Measurements from ENCODE around the gene CRB2.
"Not testable (repeated sequence)": the region's sequence is repeated elsewhere in the genome, so short reads cannot be mapped to it uniquely, and the experiment has no call there.

The CRB2 gene

DNA sequence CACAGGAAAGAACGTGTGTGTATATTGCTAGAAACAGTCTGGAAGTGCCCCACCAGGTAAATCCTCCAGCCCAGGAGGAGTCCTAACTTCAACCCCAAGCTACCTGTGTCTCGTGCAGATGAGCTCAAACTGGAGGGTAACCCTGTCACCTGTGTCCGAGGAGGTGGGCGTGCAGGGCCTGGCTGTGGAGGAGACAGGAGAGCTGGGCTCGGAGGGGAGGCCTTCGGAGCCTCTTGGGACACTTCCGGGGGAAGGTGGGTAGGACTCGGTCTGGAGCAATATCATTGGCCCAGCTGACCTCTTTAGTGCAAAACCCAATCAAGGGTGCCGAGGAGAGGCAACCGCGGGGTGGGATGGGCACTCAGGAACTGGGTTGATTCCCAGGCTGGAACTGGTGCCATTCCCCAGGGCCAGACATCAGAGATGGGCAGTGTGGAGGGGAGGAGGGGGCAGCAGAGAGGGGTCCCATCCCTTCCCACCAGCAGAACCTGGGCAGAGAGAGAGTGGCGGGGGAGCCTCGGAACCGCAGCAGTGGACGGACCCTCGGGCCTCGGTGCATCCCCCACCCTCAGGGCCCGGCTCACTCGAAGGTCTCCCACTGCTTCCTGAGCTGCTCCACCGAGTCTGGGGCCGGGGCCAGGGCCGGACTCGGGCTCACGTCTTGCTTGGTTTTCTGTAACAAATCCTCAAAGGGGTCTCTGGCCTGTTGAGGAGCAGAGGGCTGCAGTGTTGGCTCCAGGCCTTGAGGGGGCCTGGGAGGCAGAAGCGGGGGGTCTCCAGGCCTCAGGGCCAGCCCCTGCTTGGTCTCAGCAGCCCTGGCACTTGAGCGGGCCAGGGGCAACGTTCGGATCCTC is 25.1 kb downstream of the CRB2 start:
- no peak for DNase-seq (ENCODE audit: low spot score)

DNA sequence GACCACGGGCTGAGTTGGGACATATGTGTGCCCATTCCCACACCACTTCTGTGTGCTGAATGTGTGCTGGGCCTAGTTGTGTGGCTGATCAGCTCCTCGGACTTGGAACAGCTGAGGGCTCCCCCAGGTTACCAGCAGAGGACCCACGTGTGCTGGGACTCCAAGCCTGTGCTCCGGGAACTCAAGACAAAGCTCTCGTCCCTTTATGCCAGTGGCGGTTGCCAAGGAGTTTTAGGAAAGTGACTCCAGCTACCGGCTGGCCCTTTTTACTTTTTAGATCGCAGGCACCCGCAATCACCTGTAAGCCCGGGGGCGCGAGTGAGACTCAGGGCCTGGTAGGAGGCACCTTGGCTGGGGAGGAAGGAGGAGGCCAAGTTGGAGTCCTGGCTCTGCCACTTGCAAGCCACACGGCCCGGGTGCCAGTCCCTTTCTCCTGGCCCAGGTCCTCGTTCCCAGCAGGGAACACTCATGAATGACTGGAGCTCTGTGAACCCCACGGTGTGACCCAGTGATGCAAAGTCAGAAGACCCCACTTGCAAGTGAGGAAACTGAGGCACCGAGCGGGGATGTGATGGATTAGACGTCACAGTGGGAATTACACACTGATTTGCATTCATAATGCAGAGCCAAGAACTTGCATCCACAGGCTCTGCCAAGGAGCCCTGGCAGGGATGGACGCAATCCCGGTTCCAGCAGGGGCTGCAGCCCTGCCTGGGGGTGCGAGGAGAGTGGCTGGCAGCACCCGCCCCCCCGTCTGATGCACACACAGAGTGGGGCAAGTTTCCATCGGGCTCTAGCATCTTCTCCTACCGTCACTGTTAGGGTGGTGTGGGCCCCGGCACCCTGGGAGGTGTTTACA is 26.9 kb downstream of the CRB2 start:
- peak; percentile 51 for DNase-seq (ENCODE audit: low spot score)

DNA sequence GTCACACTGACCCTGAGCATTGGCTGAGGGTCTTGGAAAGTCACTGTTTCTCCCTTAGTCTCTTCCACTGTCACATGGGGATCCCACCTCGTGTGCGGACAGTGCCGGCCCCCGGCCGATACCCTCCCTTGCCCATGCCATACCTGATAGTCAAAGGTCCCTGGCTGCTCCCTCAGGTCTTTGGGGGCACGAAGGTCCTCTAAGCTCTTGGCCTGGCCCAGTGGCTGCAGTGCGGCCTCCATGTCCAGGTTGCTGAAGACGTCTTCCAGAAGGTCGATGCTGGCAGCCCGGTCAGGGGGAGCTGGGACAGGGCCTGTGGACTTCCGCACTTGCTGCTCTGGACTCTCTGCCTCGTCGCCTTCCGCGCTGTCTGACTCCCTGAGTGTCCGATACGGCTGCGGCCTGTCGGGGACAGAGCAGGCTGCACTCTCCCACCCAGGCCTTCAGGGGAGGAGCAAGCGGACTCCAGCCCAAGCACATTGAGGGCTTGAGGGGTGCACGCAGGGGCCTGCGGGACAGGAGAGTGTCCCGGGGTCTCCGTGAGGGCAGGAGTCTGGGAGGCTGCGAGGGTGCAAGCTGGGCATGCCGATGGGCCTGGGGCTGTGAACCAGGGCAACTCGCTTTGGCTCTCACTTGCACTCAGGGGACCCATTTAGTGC is 27.6 kb downstream of the CRB2 start:
- DNase-seq (ENCODE audit: low spot score) = no peak

DNA sequence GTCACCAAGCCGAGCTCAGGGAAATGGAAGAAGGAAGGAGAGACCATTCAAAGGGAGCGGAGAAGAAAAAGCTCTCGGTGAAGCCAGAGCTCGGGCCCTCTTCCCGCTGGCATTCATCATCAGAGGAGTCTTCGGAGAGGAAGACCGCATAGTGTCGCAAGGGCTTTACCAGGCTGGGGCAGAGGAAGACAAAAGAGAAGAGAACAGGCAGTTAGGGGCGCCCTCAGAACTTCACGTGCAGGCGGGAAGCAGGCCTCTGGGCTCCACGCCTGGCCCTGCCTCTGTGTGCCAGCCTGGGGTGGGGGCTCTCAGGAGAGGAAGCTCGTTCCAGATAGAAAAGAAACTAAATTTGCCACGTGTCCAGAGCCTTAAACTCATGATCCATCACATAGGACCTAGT is 31.7 kb downstream of the CRB2 start:
- no peak for DNase-seq (ENCODE audit: low spot score)

DNA sequence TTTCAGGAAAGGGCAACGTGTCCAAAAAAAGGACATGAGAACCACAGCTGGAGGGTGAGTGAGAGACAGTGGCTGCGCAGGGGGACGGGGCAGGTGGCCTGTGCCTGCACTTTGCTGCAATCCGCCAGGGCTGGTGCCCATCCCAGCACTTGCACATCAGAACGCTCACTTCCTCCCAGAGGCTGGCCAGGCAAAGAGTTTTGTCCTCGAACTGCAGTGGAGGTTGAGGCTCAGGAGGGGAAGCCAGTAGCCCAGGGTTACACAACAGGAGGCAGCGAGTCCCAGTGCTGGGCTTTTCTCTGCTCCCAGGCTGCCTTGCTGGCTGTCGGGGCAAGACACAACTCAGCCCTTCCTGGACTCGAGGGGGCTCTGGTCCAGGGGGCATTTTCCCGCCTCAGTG is 33.1 kb downstream of the CRB2 start:
- no peak for DNase-seq (ENCODE audit: low spot score)

DNA sequence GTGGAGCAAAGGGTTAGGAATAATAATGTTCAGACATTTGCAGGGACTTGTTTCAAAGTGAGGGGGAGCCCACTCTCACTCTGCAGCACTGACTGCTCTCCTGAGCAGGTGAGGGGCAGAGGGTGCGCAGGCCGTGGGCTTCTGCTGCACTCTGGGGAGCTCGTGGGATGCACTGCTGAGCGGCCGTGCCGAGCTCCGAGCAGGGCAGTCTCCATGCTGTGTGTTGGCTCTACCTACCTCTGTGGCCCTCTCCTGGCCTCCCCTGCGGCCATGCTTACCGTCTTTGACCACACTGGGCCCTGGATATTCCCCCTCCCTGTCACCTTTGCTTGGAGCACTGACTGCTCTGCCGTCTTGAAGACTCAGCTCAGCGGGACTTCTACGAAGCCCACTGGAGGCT is 33.7 kb downstream of the CRB2 start:
- no peak for DNase-seq (ENCODE audit: low spot score)

DNA sequence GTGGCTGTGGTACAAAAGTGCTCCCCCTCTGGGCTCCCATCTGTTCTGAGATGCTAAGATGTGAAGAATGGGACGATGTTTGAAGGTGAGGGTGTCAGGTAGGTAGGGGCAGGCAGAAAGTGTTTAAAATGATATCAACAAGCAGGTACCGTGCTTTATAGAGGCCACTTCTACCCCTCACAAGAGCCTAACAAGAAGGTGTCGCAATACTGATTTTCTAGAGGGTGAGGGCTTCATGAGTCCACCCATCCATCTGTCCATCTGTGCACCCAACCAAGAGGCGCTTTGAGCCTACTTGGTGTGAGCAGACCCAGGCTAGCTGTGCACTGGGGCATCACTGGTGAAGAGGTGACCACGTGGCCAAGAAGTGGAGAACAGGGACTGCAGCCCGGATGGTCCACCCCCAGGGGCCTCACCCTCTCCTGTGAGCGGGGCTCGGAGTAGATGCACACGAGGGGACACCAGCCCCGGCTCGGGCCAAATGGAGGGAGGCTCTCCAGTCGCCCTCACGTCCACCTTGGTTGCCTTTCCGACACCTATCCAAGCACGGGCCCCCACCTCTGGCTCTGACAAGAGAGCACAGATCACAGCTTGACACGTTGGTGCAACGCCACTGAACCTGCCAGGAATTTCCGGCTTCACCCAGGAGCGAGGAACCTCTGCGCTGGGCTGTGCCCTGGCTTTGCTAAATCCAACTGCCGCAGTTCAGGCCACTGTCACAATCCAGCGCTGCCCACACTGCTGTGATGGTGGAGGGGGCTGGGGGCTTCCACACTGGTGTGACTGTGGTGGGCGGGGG is 34.5 kb downstream of the CRB2 start:
- DNase-seq (ENCODE audit: low spot score) = no peak

DNA sequence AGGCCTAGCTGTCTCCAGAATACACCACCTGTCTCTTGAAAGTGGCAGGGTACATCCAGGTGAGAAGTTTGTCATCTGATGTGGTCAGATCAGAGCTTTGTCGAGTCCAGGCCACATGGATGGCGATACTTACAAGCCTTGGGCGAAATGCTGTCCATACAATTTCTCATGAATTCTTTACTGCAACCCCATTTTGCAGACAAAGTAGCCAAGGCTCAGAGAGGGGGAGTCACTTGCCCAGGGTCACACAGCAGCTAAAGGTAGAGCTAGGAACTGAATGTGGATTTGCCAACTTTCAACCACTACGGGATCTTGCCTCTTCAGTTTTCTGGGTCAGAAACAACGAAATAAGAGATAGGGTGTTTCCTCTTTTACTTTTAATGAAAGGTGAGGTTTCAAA is 35.2 kb downstream of the CRB2 start:
- no peak for DNase-seq (ENCODE audit: low spot score)

DNA sequence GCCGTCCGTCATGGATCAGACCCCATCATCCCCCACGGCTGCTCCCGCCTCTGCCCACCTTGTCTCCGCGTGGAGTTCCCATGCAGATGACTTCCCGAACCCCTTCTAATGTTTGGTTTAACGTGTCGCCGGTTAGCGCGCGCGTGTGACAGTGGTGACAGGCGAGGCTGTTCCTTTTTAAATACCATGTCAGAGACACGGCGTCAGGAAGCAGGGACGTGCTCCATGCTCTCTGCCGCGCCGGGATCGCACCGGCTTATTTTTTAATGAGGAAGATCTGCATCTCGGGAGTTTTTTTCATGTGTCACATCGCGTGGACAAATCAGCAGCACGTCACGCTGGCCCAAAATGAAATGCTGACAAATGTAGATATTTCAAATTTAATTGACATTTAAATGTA is 35.9 kb downstream of the CRB2 start:
- DNase-seq (ENCODE audit: low spot score) = no peak

DNA sequence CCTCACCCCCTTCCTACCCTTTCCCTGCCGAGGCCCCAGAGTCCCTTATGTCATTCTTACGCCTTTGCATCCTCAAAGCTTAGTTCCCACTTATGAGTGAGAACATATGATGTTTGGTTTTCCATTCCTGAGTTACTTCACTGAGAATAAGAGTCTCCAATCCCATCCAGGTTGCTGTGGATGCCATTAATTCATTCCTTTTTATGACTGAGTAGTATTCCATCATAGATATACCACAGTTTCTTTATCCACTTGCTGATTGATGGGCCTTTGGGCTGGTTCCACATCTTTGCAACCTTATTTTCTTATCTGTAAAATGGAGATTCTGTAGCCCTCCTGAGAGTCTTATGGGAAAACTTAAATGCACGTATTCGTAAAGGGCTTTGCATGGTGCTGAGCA is 36.8 kb downstream of the CRB2 start:
- DNase-seq (ENCODE audit: low spot score) = no peak

DNA sequence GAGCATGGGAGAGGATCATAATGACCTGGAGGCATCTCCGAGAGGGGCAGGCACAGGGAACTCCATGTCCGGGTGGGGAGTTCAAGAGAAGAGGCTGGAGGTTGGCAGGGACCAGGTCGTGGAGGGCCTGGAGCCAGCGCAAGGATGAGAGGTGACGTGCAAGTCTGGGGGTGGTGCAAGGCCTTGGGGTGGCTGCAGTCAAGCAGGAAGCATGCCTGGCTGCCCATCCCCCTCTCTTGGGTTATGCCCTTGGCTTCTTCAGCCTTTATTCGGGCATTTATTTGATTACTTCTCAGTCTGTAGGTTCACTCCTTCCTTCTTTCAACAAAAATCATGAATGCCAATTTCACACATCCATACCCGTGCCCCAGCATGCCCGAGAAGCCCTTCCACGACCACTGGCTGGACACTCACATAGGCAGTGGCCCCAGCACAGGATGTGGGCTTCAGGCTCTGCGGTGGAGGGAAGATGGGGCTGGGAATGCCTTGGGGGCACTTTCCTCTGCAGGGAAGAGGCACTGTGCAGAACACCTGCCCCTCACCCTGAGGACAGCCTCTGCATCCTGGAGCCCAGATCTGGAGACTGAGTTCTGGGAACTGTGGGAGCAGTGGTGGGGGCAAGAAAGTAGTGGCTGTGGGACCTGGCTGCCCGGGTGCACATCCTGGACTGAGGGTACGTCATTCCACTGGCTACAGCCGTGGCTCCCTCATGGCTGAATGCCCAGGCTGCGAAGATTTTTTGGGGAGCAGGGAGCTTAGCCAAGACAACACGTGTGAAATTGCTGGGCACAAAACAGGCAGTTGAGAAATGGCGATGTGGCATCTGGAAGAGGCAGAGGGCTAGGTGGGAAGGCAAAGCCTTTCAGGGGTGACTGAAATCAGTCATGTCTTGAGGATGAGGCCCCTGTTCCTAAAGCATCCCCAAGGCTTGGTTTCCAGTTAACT is 38.6 kb downstream of the CRB2 start:
- no peak for DNase-seq (ENCODE audit: low spot score)

DNA sequence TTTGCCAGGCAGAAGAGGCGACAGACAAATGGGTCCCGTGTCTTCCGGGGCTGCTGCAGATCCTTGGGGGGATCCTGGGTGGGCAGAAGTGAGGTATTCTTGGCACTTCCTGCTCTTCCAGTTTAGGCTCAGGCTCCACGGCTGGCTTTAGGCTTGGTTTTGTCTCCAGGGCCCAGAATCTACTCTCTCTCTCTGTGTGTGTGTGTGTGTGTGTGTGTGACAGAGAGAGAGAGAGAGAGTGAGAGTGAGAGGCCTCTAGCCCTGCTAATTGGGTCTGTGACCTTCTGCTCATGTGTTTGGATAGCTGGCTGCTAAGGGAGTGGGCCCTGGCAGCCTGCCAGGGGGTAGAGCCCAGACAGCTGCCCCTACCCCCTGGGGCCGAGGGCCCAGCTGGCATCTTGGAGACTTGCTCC is 39.3 kb downstream of the CRB2 start:
- DNase-seq (ENCODE audit: low spot score) = no peak

DNA sequence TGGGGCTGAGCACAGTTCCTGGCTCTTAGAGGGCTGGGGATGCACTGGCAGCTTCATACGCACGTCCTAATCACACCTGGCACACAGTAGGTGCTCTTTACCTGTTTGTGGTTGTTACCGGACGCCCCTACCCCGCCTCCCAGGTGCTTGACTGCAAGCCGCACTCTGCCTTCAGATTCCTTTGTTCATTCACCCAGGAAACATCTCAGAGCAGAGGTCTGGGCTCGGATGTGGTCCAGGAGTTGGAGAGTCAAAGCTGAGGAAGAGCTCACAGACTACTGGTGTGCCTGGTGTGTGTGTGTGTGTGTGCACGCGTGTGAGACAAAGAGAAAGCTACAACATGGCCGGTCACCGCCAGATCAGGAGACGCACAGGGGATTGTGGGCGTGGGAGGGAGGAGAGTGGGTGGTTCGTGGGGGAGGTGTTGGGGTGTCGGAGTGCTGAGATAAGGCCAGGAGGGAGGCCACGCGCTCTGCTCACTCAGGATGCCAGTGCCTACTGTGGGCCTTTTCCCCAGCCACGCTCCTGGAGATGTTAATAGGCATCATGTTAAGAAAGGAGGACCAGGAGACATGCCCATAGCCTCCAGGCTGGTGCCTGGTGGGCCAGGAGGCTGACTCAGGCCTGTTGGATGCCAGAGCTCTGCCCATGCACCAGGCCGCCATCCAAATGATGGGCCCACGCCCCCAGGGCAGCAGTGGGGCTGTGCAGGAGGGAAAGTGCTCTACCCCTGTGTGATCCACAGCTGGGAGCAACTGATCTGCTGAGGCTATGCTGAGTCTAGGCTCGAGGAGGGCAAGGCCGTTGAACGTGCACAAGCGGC is 39.9 kb downstream of the CRB2 start:
- DNase-seq (ENCODE audit: low spot score) = no peak

DNA sequence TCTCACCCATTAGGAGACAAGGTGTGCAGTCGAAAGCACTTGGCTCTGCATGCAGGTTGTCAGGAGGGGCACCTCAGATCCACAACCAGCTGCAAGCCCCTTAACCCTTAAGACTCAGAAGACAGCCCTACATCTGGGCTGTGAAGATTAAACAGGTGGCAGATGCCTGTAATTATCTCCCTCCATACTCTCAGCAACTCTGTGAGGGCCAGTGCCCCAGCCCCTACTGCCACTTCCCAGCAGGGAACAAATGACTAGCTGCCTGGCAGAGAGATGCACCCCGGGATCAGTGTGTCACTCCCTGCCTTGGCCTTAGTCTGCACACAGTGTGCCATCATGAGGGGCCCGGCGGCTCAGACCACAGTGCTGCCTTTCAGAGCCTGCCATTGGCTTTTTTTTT is 42.0 kb downstream of the CRB2 start:
- DNase-seq (ENCODE audit: low spot score) = no peak

DNA sequence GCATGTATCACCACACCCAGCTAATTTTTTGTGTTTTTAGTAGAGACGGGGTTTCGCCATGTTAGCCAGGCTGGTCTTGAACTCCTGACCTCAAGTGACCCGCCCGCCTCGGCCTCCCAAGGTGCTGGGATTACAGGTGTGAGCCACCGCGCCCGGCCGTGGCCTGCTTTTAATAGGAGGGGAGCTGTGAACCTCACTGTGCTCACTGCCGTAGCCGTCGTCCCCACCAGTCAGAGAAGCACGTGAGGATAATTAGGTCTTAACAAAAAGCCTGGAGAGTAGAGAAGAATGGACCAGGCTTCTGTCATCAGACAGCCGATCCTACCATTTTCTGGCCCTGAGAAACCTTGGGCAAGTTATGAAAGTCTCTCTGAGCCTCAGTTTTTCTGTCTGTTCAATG is 42.9 kb downstream of the CRB2 start:
- DNase-seq (ENCODE audit: low spot score) = not testable (repeated sequence)

DNA sequence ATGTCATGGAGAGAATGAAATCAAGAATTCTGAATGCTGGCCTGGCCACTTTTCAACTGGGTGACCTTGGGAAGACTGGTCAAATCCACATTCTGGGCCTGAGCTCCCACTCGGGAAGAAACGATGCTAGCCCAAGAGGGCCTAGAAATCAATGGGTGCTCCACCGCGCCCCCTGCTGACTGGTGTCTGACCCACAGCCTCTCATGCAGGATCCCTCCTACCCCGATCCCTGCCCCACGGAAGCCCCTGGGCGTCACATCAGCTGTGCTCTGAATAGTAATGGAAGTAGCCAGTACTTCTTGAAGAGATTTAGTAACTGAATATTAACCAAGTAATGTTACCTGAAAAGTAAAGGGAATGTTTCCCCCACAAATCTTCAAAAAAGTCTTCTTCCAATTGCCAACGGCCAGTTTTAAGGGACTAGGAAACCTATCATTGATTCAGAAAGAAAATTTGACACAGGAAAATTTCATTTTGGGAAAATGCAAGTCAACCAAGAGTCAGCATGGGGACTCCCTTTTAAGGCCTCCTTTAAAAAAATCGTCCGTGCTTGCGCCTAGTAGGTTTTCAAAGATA is 43.9 kb downstream of the CRB2 start:
- no peak for DNase-seq (ENCODE audit: low spot score)

DNA sequence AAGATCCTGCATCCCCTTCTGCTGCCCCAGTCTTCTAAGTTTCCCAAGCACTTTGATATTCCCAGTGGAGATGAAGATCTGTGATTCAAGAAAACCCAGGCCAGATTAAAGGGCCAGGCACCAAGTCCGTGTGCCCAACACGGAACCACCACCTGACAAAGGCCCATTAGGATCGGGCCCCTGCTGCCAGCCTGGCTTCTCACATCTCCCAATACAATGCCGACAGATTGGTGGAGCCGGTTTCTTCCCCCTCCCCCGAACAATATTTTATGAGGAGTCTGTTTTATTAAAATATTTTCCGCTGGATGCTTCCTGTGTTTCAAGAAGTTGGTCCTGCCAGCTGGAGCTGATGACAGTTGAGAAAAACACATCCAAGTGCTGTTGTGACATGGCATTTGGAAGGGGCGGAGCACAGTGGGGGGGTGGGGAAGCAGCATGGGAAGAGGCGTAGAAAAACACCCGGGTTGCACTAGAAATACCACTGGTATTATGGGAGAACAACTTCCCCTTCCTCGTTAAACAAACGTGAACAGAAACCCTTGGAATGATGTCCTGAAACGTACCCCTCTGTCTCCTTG is 45.0 kb downstream of the CRB2 start:
- no peak for DNase-seq (ENCODE audit: low spot score)

DNA sequence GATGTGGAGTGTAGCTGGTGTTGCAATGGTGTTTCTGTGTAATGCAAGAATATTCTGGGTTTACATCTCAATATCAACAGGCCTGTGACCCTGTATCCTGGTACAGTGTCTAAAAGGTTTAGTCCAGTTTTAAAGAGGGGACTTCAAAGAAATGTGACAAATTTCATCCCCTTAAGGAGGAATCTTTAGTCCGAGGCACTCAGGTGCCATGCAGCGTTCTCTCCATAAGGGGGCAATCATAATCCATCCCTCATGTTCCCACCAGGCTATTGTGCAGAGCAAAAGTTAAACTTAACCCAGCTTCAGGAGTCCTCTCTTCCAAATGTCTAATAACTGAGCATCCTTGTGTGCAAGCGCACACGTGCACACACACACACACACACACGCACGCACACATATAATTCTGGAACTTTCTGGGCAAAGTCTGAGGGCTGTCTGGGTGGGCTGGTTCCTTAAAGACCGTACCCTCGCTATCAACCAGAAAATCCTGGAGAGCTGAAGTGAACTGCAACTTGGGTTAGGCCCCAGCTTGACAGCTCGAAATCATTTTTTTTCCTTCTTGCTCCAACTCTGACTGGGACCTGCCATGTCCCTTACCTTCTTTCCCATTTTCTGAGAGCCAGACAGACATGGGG is 46.0 kb downstream of the CRB2 start:
- peak; percentile 76 for DNase-seq (ENCODE audit: low spot score)

Measured in Ammon's horn (tissue), 1 donor.